Vagina (tissue), 2 donors: ENCODE results near the gene LUZP1. TPM values are rescaled to one million over a fixed set of nuclear protein-coding genes. Genes with fewer than 3 reads are reported as not detected.
A peak's percentile ranks its signal among the peaks of the same experiment; 100 is the strongest.

Experiments used
- DNase-seq, 2 donors: peaks; one replicate each; pipeline ENCODE4 v3.0.0-alpha.2; 2017; ENCODE audit errors: extremely low spot score in 2 of 2
- H3K27ac ChIP-seq: fragments of 200-600 bp; sonication (generic); one replicate; pipeline ENCODE4 v1.5.1; 2019
- H3K27me3 ChIP-seq: fragments of 200-600 bp; sonication (generic); one replicate; pipeline ENCODE4 v1.5.1; 2019
- H3K36me3 ChIP-seq, 2 donors: fragments of 200-600 bp; sonication (generic); one replicate each; pipeline ENCODE4 v1.5.1; 2017 to 2019
- H3K4me1 ChIP-seq: fragments of 200-600 bp; sonication (generic); one replicate; pipeline ENCODE4 v1.5.1; 2019
- H3K4me3 ChIP-seq, 2 donors: fragments of 200-600 bp; sonication (generic); 1 replicate in 1 of 2; 2 replicates in 1 of 2; pipeline ENCODE4 v1.5.1; 2016 to 2019
- H3K9me3 ChIP-seq: fragments of 200-600 bp; sonication (generic); one replicate; pipeline ENCODE4 v1.5.1; 2019
- POLR2A ChIP-seq, 2 donors: fragments of 450-650 bp; IDR thresholded peaks; one replicate each; pipeline ENCODE4 v1.6.1; 2017; ENCODE audit warnings: antibody characterized with exemption in 2 of 2, mild to moderate bottlenecking in 2 of 2, moderate library complexity in 2 of 2
- POLR2AphosphoS5 ChIP-seq, 2 donors: sonication (generic); formaldehyde crosslinking; IDR thresholded peaks; one replicate each; pipeline ENCODE4 v1.9.0; 2017; ENCODE audit warnings: antibody characterized with exemption in 2 of 2, mild to moderate bottlenecking in 2 of 2, low read depth in 1 of 2; ENCODE audit not compliant: insufficient read depth in 1 of 2
- intact Hi-C: fragments of 100-400 bp; cut with DNase I; formaldehyde crosslinking; loops from one replicate; pipeline ENCODE4 v1.15.1; 2023
- total RNA-seq: library from RNA; depleted of rRNA; stranded (reverse); fragments of >200 nt; gene quantifications from one replicate; pipeline ENCODE4 v1.2.3, GENCODE V29; 2016
- TF ChIP-seq, protein P1 (sequence below), 3 experiments: fragments of 450-650 bp in 2 of 3; fragments of 200-600 bp in 1 of 3; sonication (generic) in 1 of 3; IDR thresholded peaks; one replicate each; pipeline ENCODE4 v1.5.1; 2017 to 2019; ENCODE audit warnings: antibody characterized with exemption in 3 of 3, mild to moderate bottlenecking in 2 of 3, moderate library complexity in 2 of 3

The LUZP1 gene
- total RNA-seq, 1 donor from 2014 or later, result 23.8 TPM

DNA sequence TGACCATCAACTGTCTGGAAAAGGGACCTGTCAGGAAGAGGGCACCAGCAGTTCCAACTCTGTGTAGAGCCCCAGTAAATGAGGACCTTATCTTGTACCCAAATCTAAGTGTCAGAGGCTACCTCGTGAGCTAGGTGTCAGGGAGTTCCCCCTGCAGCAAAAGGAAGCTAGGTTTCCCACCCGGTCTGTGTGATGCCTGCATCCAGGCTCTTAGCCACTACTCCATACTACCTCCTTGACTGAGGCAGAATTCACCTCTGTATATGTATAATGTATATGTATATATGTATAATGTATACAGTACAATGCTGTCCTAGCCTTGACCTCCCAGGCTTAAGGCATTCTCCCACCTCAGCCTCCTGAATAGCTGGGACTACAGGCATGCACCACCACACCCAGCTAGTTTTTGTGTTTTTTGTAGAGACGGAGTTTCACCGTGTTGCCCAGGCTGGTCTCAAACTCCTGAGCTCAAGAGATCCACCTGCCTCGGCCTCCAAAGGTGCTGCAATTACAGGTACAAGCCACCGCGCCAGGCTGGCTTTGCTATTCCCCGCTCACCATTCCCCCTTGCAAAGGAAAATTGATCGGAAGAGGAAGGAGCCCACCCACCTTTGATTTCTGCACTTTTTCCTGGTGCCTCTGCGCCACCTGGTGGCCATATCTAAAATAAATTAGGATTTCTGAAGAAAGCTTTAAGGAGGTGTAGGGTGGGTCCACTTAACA, 15.7 kb upstream of the LUZP1 start:
- H3K36me3 ChIP-seq, result no peaks in the 10 kb centered on the region
- no peak overlapping the region for H3K27ac ChIP-seq
- no peaks in the 10 kb centered on the region for H3K9me3 ChIP-seq
- peaks cover 7% of the 10 kb centered on the region for H3K4me1 ChIP-seq
- peak overlapping the region; percentile 31 to 47 for H3K4me3 ChIP-seq
- intact Hi-C loops, result loop anchor here (5.0 to 10.0 kb wide), 2 partner anchors 87 to 210 kb away; partner anchors contain the start of gene LACTBL1
- DNase-seq, result no peak
- H3K27me3 ChIP-seq, result no peaks in the 10 kb centered on the region
- TF ChIP-seq POLR2AphosphoS5 (IDR thresholded peaks at IDR 0.05; ENCODE audit: insufficient read depth in 1 of 2, low read depth in 1 of 2) (no peak), POLR2A (IDR thresholded peaks at IDR 0.05) (no peak)
- TF ChIP-seq, protein P1, sequence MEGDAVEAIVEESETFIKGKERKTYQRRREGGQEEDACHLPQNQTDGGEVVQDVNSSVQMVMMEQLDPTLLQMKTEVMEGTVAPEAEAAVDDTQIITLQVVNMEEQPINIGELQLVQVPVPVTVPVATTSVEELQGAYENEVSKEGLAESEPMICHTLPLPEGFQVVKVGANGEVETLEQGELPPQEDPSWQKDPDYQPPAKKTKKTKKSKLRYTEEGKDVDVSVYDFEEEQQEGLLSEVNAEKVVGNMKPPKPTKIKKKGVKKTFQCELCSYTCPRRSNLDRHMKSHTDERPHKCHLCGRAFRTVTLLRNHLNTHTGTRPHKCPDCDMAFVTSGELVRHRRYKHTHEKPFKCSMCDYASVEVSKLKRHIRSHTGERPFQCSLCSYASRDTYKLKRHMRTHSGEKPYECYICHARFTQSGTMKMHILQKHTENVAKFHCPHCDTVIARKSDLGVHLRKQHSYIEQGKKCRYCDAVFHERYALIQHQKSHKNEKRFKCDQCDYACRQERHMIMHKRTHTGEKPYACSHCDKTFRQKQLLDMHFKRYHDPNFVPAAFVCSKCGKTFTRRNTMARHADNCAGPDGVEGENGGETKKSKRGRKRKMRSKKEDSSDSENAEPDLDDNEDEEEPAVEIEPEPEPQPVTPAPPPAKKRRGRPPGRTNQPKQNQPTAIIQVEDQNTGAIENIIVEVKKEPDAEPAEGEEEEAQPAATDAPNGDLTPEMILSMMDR (IDR thresholded peaks at IDR 0.05), result peak; percentile 86 to 96 (median 95)

DNA sequence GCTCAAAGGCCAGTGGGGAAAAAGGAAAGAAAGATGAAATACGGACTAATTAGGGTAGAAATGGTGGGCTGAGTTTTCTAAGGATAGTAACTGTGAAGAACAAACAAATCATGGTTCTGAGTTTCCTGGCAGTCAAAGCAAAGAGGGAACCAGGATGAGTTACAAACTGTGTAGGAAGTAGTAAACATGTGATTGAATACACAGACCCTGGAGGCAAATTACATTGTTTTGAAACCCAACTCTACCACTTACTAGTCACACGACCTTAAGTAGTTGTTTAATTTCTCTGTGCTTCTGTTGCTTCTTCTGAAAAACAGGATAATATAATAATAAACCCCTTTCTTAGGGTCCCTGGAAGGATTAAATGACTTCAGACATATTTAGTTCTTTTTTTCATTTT, 11.2 kb upstream of the LUZP1 start:
- TF ChIP-seq, protein P1 (IDR thresholded peaks at IDR 0.05), result no peak
- TF ChIP-seq POLR2A (IDR thresholded peaks at IDR 0.05) (no peak), POLR2AphosphoS5 (IDR thresholded peaks at IDR 0.05; ENCODE audit: insufficient read depth in 1 of 2, low read depth in 1 of 2) (no peak)
- no peaks in the 10 kb centered on the region for H3K36me3 ChIP-seq
- no peaks in the 10 kb centered on the region for H3K9me3 ChIP-seq
- intact Hi-C loops, result loop anchor here (5.0 to 10.0 kb wide), 2 partner anchors 83 to 205 kb away; partner anchors contain the start of gene LACTBL1
- H3K4me3 ChIP-seq, result no peak overlapping the region
- peaks cover 30% of the 10 kb centered on the region for H3K4me1 ChIP-seq
- H3K27ac ChIP-seq, result no peak overlapping the region
- H3K27me3 ChIP-seq, result no peaks in the 10 kb centered on the region
- no peak for DNase-seq

DNA sequence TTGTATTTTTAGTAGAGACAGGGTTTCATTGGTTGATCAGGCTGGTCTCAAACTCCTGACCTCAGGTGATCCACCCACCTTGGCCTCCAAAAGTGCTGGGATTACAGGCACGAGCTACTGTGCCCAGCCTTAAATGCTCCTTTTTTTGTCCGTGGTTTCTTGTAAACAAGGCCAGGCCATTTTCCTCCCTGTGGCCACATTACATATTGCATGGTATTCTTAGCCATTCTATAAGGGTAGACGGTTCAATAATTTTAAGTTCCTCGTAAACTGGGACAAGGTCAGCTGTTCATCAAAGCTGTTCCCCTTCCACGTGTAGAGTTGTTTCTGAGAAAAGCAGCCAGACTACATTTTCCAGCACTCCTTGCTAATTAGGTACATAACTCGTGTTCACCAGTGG, 10.3 kb upstream of the LUZP1 start:
- intact Hi-C loops, result no loop called here
- no peak for DNase-seq
- TF ChIP-seq, protein P1 (IDR thresholded peaks at IDR 0.05), result peak in 1 of 3 experiments; percentile 7
- TF ChIP-seq POLR2AphosphoS5 (IDR thresholded peaks at IDR 0.05; ENCODE audit: insufficient read depth in 1 of 2, low read depth in 1 of 2), result no peak
- H3K27me3 ChIP-seq, result no peaks in the 10 kb centered on the region
- no peaks in the 10 kb centered on the region for H3K36me3 ChIP-seq
- no peak overlapping the region for H3K4me3 ChIP-seq
- no peaks in the 10 kb centered on the region for H3K9me3 ChIP-seq
- no peak overlapping the region for H3K27ac ChIP-seq
- H3K4me1 ChIP-seq, result peaks cover 23% of the 10 kb centered on the region

DNA sequence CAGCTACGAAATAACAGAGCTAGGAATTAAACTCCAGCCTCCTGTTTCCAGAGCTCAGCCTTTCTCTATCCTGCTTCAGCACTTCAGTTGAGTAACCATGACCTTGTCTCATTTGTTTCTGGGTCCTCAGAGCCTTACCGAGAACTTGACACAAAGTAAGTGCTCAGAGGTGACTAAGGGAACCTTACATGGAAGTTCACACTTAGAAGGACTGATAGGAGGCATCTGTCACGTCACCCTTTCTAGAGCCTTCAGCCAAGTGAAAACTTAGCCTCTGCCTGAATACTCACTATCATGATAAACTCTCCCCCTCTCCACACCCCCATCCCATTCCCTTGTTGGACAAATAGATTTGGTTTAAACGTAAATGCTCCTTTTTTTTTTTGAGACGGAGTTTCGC, 9.8 kb upstream of the LUZP1 start:
- no peak for DNase-seq
- Histone ChIP-seq H3K4me3 (peak overlapping the region; percentile 58 to 74), H3K27me3 (no peaks in the 10 kb centered on the region), H3K9me3 (no peaks in the 10 kb centered on the region), H3K36me3 (no peaks in the 10 kb centered on the region), H3K27ac (peak overlapping the region; percentile 85), H3K4me1 (peaks cover 23% of the 10 kb centered on the region)
- intact Hi-C loops, result no loop called here
- TF ChIP-seq POLR2AphosphoS5 (IDR thresholded peaks at IDR 0.05; ENCODE audit: insufficient read depth in 1 of 2, low read depth in 1 of 2) (no peak), POLR2A (IDR thresholded peaks at IDR 0.05) (no peak)
- TF ChIP-seq, protein P1 (IDR thresholded peaks at IDR 0.05), result no peak
